Upper lobe of left lung (tissue), 4 donors: ENCODE results near the gene RBBP9.

Experiments
- EP300 ChIP-seq, 4 donors: sonication (generic); formaldehyde crosslinking; IDR thresholded peaks; one replicate each; pipeline ENCODE4 v1.5.1; 2017; ENCODE audit warnings: antibody characterized with exemption in 4 of 4, control low read depth in 2 of 4
- POLR2A ChIP-seq, 4 donors: fragments of 450-650 bp; IDR thresholded peaks; one replicate each; pipeline ENCODE4 v1.5.1; 2016 to 2017; ENCODE audit warnings: antibody characterized with exemption in 4 of 4, mild to moderate bottlenecking in 2 of 4
- POLR2AphosphoS5 ChIP-seq, 2 donors: sonication (generic); formaldehyde crosslinking; IDR thresholded peaks; one replicate each; pipeline ENCODE4 v1.5.1; 2017; ENCODE audit warnings: antibody characterized with exemption in 2 of 2

- TF ChIP-seq EP300 (IDR thresholded peaks at IDR 0.05) = no peak
- TF ChIP-seq POLR2AphosphoS5 (IDR thresholded peaks at IDR 0.05) = no peak
- no peak for TF ChIP-seq POLR2A (IDR thresholded peaks at IDR 0.05)
These were observed 40.6 kb upstream of the RBBP9 start for GRCh38 chr20:18537651-18538050.
